Activated CD4-positive, alpha-beta T cell treated with anti-CD3 and anti-CD28 coated beads, Interleukin-10, Interleukin-2, amounts not matched to agents 100 ng/mL and 50 ng/mL, durations not matched to agents 16 hours and 8 hours (primary cell): ENCODE measurements around the gene MXD1.

Experiments used
- DNase-seq: peaks from one replicate; pipeline ENCODE4 v3.0.0-alpha.2; 2020

The MXD1 gene

DNA sequence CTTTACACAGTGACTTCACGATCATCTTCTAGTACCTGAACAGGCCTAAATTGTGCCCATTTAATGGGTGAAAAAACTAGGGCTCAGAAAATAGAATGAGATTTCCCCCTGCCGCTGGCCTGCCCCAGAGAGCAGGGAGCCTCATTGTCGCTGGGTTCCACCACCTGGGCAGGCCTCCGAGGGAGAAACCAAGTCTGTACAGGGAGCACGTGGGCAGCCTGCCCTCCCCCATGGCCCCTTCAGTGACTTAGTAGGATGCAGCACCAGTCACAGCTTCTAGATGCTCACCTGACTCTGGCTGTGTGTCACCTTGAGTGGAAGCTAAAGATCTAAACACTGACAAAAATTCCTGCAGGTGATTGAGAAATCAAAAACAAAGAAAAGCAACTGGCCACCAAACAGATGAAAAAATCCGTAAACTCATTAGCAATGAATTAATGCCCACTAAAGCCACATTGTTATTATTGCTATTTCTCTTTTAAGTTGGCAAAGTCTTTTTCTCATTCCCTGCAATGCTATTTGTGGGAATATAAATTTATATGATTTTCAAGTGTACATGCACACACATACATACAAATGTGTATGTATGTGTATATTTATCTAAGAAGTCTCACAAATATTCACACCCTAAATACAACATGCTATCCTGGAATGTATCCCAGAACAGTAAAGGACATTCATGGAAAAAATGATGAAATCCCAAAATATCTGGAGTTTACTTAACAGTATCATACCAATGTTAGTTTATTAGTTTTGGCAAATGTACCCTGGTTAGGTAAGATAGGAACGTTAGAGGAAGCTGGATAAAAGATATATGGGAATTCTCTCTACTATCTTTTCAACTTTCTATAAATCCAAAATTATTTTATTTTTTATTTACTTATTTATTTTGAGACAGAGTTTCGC, 65.2 kb downstream of the MXD1 start:
- DNase-seq = no peak

GRCh38 chr2:69983392-69983966, 68.6 kb downstream of the MXD1 start:
- DNase-seq = no peak

- no peak for DNase-seq
Observed at GRCh38 chr2:69985216-69985615, 70.3 kb downstream of the MXD1 start.

DNA sequence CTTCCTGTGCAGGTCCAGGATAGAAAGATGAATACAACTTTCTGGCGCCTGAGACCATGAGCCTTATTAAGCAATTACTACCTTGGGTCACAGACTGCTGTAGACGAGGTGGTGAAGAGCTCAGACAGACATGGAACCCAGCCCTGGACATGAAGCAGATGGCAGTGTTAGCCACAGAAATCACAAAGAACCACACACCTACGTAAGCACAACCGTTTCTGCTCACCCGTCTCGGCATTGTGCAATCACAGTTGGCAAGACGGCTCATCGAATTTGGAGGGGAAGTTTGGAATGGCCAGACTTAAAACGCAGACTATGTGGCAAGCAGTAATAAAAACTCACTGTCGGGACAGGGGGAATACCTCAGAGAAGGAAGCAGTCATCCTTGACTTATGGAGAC, 70.8 kb downstream of the MXD1 start:
- DNase-seq = no peak

GRCh38 chr2:69986691-69987090, 71.8 kb downstream of the MXD1 start:
- no peak for DNase-seq

GRCh38 chr2:69988086-69988635, 73.3 kb downstream of the MXD1 start:
- no peak for DNase-seq

- DNase-seq = no peak
Observed at GRCh38 chr2:69989009-69989408, 74.1 kb downstream of the MXD1 start.

DNA sequence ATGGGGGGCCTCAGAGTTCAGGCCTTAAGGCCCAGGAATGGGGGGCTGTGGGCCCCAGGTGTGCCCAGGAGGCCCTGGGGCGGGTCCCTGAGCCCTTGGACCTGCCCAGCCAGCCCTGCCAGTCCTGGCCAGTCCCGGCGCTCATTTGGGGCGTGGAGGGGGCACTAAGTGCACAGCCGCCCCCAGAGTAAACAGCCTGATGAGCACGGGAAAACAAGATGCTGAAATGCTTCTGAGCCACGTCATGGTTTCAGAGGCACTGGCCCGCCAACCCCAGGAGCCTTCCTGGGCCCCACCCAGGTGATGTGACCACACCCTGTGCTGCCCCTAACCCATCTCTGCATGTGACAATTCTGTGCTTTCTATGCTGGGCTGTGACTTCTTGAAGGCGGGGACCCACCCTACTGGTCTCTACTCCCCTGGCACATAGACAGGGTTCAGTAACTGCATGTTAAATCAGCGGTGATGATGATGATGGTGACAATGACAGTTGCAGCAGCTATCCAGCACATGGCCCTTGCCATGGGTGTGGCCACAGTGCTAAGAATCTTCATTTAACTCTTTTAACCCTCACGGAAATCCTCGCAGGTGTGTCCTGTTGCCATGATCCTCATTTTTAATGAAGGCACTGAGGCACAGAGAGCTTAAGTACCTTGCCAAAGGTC, 74.7 kb downstream of the MXD1 start:
- DNase-seq = no peak
